Femur (tissue), 1 donor: Measurements from ENCODE around the gene SHH.
A peak's percentile ranks its signal among the peaks of the same experiment; 100 is the strongest.

ENCODE experiments used
- DNase-seq: peaks from one replicate; pipeline ENCODE4 v3.0.0-alpha.2; 2017

The SHH gene

GRCh38 chr7:155790666-155791065 is 21.6 kb downstream of the SHH start:
- DNase-seq, result no peak

- no peak for DNase-seq
Observed at GRCh38 chr7:155789001-155789725, 23.1 kb downstream of the SHH start.

GRCh38 chr7:155788616-155789000 is 23.7 kb downstream of the SHH start:
- no peak for DNase-seq

GRCh38 chr7:155787171-155787851 is 25.0 kb downstream of the SHH start:
- no peak for DNase-seq

- no peak for DNase-seq
Observed at GRCh38 chr7:155786491-155786890, 25.8 kb downstream of the SHH start.

GRCh38 chr7:155785536-155785935 is 26.7 kb downstream of the SHH start:
- DNase-seq, result no peak

GRCh38 chr7:155782466-155782865 is 29.8 kb downstream of the SHH start:
- no peak for DNase-seq

- no peak for DNase-seq
Observed at GRCh38 chr7:155781433-155781832, 30.8 kb downstream of the SHH start.

DNA sequence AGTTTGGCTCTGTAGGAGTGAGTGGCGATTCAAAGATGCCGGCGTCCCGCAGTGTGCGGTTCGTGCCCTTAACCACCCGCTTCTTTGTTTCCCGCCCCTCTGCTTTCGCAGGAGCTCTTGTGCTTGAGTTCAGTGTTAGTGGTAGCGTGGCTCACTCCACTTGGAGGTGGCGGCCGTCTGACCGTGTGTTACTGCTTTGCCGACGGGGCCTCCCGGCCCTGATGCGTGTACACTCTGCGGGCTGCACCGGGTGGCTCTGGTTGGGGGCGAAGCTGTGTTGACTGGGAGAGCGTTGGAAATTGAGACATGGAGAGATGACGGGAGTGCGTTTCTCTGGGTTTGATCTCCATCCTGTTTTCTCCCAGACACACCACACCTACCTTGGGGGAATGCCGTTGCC is 31.4 kb downstream of the SHH start:
- no peak for DNase-seq

- DNase-seq, result no peak
Observed at GRCh38 chr7:155778349-155778748, 33.9 kb downstream of the SHH start.

DNA sequence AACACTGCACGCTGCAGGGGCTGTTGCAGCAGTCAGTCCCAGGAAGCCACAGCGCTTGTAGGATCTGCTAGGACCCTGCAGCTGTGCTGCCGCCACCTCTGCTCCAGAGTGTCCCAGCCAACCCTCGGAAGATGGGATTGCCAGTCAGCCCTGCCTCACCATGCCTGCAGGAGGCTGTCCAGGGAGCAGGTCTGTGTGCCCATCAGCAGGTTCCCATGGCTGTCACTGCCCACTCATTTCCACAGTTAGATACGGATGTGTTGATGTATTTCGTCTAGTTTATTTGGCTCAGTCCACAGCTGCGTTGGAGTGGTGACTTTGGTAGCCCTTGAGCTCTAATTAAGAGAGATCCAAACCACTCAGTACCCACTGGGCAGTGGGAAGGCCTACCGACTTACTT is 35.7 kb downstream of the SHH start:
- DNase-seq, result no peak

DNA sequence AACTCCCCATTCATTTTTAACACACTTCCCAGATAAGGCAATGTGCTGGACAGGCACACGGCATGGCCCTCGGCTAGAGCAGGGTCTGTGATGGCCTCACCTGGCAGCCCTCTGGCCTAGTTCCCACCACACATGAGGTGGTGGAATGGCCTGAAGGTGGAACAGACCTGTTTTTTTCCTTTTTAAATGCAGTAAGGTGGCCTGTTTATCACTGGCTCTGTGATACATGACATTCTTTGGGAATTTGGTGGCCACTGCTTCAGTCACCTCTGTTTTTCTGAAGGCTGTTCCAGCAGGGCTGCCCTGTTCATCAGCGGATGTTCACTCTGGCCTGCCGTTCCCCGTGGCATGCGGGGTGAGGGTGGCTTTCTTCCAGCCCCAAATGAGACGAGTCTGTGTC is 36.6 kb downstream of the SHH start:
- no peak for DNase-seq

DNA sequence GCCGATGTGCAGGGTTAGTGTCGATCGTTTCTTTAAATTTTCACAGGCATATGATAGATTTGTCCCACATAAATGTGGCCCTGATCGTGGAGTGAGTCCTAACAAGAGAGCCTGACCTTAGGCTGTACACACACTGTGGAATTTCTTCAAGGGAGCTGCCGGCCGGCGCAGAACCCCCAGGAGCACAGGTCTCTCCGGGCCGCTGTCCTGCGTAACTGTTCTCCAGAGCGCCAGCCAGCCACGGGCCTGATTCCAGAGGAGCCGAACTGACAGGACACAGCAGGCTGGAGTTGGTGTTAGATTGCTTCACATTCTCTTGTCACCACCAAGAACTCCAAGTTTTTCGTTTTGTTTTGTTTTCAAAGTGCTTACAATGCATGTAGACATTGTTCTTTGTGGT is 37.3 kb downstream of the SHH start:
- no peak for DNase-seq

- no peak for DNase-seq
Observed at GRCh38 chr7:155773531-155773930, 38.7 kb downstream of the SHH start.

GRCh38 chr7:155770241-155770640 is 42.0 kb downstream of the SHH start:
- DNase-seq, result no peak

- no peak for DNase-seq
Observed at GRCh38 chr7:155769701-155770100, 42.6 kb downstream of the SHH start.

DNA sequence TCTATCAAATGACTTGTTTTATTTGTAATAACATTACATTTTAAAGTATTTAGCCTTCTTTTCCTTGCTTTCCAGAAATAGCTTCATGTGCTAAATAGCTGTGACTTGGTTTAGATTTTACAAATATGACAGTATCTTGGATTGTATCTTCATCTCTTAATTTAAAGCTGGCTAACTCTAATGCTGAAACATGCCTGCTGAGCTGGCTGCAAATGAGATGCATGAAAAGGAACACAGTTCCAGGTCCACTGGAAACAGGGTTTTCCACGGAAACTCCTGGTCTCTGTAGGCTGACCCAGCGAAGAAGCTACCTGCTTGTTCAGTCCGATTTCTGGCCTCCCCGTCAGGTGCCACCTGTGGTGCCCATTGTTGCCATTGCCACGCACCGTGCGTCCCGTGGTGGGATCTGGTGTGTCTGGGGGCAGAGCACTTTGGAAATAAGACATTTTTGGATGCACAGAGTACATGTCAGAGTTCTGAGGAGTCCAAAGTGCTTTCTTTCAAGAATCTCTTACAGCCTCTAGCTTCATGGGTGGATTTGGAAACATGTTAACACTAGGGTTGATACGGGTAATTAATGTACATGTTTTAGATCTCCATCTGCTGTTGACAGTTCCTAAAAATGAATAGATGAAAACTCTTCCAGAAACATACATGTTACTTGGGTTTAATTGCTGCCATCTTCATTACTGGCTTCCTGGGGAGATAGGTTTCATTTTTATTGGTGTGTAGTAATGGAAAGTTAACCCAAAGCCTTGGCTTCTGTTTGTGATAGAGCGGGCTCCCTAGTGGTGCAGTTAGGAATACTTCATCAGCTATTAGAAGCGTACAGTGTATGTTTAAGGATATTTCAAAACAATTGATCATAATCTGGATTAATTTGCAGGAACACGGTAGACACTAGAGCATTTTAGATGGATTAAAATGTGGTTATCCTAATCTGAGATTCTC is 45.0 kb downstream of the SHH start:
- no peak for DNase-seq

- DNase-seq, result no peak
Observed at GRCh38 chr7:155766386-155766785, 45.9 kb downstream of the SHH start.

DNA sequence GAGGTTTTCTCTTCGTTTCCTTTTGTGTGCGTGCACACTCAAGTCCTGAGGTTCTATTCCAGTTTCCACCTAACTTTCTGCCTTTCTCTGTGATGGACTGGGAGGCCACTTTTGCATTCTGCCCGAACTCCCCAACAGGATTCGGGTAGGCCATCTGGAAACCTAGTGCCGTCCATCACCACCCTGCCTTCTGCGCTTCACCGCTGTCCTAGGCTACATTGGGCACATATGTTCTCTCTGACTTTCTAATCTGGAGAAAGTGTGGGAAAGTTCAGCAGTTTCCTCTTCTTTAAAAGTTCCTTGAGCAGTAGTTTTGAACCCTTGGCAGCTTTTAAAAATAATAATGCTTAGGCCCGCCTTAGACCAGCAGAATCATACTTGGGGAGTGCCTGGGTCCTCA is 46.8 kb downstream of the SHH start:
- no peak for DNase-seq

DNA sequence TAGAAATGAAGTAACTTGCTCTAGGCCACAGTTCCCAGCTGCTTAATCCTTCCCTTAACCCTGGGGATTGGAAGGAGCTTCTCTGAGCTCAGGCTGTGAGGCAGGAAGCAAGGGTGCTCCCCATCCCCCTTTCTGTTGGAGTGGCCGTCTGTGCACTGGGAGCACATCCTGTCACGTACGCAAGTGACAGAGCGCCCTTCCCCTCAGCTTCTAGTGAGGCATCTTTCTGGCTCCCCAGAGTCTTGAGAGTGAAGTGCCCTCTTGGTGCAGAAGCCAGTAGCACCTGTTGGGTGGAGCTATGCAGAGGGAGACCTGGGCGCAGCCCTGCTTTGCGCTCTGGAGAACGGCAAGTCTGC is 47.8 kb downstream of the SHH start:
- DNase-seq, result no peak

DNA sequence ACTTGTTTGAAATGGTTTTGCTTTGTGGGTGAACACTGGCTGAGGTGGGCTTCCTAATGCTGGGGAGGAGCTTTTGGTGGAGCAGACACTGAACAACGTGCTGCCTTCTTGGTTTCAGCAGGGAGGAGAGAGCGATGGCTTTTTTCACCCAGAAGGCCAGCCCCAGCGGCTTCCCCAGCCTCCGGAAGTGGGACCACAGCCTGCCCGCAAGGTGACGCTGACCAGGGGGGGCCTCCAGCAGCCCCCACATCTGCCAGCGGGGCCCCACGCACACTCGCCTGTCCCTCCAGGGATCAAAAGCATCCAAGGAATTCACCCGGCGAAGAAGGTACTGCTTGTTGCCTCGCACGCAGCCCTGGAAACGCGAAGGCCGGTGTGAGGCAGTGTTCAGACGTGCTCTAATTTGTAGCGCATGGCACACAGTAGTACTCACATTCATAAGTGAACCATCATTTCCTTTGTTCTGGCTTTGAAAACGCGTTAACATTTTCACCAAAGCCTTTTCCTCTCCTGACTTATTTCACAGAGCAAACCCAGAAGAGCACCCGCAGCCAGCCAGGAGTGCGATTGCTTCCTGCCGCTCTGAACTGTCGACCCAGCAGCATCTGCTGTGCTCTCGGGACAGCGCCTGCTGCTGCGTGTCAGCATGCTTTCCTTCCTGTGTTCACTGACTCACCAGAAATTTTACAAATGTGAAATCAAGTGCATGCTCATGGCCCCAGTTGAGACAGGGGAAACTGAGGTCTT is 48.4 kb downstream of the SHH start:
- peak; percentile 41 for DNase-seq

DNA sequence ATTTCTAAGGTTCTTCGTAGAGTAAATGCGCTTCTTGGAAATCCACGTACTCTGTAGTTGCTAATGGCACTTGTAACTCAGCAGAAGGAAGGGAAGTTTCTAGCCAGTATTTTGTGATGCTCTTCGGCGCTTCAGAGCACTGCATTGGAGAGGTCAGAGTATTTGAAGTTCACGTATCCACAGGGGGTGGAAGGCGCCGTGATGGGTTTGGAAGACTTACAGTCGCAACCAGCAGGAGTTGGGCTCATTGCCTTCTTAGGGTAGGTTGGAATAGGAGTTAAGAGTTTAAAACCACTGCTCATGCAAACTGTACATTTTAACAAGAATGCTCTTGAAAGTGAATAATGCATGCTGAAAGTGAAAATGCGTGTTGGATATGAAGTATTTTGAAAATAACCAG is 49.1 kb downstream of the SHH start:
- DNase-seq, result no peak

DNA sequence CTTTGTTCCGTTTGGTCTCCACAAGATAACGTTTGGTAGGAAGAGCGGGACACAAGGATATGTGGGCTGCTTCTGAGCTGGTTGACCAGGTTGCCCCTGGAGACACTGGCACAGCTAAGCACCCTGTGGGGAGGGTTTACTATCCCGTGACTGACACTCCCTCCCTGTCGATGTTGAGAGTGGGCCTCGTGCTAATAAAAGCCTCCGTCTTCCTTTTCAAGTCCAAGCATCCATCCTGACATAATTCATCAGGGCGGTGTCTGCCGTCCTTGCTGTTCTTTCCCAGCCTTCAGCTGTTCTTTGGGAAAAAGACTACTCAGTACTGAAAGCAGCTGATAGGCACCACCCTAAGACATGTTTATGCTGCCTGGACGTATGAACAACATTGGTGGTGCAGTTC is 49.6 kb downstream of the SHH start:
- no peak for DNase-seq
